GM21367 (cell line): ENCODE measurements around the gene SURF2.
"Not testable (repeated sequence)": the region's sequence is repeated elsewhere in the genome, so short reads cannot be mapped to it uniquely, and the experiment has no call there.

Source experiments
- ATAC-seq: cut with Tn5 transposase; IDR thresholded peaks from one replicate; pipeline ENCODE4 v1.9.1; 2021; ENCODE audit not compliant: unreplicated experiment

The SURF2 gene

DNA sequence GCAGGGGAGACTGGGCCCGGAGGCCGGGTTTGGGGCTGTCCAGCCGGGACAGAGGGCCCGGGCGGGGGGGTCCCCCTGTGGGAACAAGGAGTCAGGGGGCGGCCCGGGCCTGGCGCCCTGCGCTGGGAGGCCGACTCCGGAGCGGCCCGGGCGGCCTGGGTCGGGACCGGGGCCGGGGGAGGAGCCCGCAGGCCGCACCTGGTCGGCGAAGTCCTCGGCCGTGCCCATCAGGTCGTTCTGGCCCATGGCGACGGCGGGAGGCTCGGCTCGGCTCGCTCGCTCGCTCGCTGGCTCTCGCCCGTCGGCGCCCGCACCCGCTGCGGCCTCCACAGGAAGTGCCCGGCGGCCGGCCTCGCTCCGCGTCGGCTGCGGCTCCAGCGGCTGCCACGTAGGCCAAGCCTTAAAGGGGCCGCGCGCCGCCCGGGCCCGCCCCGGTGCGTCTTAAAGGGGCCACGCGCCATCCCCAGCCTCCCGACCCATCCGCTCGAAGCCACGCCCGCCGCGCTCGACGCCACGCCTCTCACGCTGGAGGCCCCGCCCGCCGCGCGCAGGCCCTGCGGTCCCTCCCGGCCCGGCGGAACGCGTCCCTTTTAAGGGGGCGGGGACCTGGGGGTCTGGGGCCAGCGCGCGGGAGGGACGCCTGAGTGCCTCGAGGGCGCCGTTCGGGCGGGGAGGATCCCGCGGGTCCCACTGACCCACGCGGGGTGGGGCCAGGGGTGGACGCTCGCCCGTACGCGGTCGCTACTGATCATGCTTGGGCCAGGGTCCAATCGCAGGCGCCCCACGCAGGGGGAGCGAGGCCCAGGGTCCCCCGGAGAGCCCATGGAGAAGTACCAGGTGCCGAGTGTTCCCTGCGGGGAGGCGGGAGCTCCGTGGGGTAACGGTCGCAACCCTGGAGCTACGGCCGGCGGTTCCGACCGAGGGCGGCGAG lies 19.6 kb downstream of the SURF2 start, which contains the start of the genes STKLD1 and SURF4:
TSS of gene STKLD1 (plus strand) at position 643 of the 931 bp plus-strand sequence. CDS start at position 751, 108 bp downstream.
TSS of gene SURF4 (minus strand) at position 337 of the 931 bp plus-strand sequence. CDS start at position 246, 91 bp downstream.
- ATAC-seq: peak; percentile 84

DNA sequence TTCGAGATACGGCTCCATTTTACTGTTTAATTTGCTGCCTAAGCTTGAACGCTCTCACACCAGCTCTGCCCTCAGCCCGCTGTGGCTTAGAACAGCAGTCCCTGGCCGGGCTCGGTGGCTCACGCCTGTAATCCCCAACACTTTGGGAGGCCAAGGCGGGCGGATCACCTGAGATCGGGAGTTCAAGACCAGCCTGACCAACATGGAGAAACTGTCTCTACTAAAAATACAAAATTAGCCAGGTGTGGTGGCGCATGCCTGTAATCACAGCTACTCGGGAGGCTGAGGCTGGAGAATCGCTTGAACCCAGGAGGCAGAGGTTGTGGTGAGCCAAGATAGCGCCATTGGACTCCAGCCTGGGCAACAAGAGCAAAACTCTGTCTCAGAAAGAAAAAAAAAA lies 20.9 kb downstream of the SURF2 start:
- not testable (repeated sequence) for ATAC-seq

GRCh38 chr9:133377721-133378216 lies 21.4 kb downstream of the SURF2 start:
- ATAC-seq: no peak

- no peak for ATAC-seq
Observed at GRCh38 chr9:133378408-133378962, 22.1 kb downstream of the SURF2 start.

DNA sequence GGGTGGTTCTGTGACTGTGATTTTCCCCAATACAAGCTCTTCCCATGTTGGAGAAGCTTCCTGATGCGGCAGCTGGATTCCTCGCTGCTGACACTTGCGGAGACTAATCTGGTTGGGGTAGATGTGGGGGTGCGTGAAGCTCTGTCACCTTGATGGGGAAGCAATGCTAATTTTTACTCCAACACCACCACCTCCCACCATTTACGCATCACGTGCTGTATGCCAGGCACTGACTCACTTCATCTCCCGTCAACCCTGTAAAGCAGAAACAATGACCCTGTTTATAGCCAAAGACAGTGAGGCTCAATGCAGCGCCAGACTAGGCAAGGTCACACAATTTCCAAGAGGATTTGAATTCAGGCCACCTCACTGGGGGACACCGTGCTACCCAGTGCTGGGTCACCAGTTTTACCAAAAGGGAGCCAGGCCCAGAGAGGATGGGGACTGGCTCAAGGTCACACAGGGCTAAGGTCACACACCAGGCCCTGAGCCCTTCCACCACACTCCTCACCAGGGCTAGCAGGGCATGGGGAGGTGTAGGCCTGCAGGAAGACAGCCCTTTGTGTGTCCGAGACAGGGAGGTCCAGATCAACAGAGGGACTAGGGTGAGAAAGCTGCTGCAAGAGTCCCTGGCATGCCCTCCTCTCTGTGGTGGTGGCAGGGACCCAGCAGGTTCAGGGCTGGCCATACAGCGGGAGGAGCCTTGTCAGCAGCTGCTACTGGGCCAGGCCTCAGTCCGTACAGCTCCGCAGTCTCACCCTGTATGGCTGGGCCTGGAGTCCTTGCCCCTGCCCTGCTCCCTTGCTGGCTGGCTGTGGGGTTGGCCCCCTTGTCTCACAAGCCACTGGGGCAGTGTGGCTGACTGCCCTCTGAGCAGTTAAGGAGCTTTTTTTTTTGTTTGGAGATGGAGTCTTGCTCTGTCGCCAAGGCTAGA lies 23.1 kb downstream of the SURF2 start:
- no peak for ATAC-seq

DNA sequence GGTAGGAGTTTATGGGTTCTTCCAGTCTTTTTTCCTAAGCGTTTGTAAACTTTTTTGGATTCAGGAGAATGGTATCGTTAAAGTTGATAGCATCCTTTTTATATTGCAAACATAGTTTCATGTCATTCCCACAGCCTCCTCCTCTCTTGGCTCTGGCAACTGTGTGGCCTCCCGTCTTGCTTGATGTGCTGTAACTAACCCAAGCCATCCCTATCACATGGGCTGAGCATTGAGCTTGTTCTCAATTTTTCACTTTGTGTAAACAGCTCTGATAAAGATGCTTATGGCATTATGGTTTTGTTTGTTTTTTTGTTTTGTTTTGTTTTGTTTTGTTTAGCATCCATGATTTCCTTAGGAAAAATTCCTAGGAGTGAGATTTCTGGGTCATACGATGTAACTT lies 24.4 kb downstream of the SURF2 start:
- no peak for ATAC-seq

DNA sequence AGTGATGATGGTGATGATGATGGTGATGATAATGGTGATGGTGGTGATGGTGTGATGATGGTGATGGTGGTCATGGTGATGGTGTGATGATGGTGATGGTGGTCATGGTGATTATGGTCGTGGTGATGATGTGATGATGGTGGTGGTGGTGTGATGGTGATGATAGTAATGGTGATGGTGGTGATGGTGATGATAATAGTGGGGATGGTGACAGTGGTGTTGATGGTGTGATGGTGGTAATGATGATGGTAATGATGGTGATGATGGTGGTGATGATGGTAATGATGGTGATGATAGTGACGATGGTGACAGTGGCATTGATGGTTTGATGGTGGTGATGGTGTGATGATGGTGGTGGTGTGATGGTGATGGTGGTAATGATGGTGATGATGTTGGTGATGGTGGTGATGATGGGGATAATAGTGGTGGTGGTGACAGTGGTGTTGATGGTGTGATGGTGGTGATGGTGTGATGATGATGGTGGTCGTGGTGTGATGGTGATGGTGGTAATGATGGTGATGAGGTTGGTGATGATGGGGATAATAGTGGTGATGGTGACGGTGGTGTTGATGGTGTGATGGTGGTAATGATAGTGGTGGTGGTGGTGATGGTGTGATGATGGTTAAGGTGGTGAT lies 26.3 kb downstream of the SURF2 start:
- no peak for ATAC-seq

DNA sequence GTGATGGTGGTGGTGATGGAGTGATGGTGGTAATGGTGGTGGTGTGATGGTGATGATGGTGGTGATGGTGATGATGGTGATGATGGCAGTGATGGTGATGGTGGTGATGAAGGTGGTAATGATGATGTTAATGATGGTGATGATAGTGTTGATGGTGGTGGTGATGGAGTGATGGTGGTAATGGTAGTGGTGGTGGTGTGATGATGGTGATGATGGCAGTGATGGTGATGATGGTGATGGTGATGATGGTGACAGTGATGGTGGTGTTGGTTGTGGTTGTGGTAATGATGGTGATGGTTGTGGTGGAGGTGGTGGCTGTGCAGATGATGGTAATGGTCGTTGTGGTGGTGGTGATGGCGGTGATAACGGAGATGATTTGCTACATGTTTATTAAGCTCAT lies 27.1 kb downstream of the SURF2 start:
- no peak for ATAC-seq

GRCh38 chr9:133384736-133385321 lies 28.5 kb downstream of the SURF2 start:
- ATAC-seq: no peak

DNA sequence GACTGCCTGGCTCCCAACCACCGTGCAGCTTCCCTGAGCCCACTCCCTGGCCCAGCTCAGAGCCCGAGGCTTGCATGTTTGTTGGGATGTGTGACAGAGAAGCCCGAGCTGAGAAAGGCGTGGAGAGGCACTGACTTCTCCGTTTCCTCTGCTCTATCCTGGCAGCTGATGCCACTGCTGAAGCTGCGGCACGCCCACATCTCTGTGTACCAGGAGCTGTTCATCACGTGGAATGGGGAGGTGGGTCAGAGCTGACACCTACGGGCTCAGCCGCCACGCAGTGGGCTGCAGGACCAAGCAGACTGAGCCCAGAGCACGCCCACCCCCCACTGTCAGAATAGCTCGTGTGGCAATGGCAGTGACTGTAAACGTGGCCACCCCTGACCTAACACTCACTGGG lies 29.1 kb downstream of the SURF2 start:
- ATAC-seq: no peak

GRCh38 chr9:133386338-133386737 lies 30.0 kb downstream of the SURF2 start:
- no peak for ATAC-seq

DNA sequence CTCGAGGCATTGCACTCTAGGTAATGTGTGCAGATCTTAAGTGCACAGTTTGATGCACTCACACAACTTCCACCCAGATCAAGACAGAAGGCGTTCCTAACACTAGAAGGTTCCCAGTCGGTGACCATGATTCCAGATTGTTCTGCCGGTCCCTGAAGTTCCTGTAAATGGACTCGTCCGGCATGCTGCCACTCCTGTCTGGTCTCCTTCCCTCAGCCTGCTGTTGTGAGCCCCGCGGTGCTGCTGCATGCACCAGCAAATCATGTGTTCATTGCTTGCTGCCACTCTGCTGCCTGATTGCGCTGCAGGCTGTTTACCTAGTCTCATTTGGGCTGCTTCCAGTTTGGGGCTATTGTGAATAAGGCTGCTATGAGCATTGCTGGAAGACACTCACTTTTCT lies 31.3 kb downstream of the SURF2 start:
- ATAC-seq: no peak

- no peak for ATAC-seq
Observed at GRCh38 chr9:133389025-133389557, 32.7 kb downstream of the SURF2 start.

DNA sequence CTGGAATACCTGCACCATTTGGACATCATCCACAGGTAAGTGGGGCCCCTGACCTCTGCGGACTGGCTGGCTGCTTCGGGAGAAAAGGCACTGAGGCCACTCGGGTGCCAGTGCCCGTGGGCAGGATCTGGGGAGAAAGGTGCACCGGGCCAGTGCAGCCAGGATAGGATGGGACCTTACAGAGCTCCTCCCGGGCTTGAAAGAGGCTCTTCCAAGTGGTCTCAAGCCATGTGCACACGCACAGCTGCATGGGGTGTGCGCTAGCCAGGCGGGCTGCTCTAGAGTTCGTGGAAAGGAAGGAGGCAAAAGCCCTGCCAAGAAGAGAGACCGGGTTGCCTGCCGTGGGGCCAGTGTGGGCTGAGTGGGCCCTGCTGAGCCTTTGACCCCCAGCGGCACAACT lies 33.2 kb downstream of the SURF2 start:
- ATAC-seq: no peak

- ATAC-seq: no peak
Observed at GRCh38 chr9:133390713-133391112, 34.4 kb downstream of the SURF2 start.

GRCh38 chr9:133391449-133391848 lies 35.1 kb downstream of the SURF2 start:
- ATAC-seq: not testable (repeated sequence)

GRCh38 chr9:133392308-133392707 lies 36.0 kb downstream of the SURF2 start:
- not testable (repeated sequence) for ATAC-seq

- no peak for ATAC-seq
Observed at GRCh38 chr9:133393399-133393798, 37.0 kb downstream of the SURF2 start.

DNA sequence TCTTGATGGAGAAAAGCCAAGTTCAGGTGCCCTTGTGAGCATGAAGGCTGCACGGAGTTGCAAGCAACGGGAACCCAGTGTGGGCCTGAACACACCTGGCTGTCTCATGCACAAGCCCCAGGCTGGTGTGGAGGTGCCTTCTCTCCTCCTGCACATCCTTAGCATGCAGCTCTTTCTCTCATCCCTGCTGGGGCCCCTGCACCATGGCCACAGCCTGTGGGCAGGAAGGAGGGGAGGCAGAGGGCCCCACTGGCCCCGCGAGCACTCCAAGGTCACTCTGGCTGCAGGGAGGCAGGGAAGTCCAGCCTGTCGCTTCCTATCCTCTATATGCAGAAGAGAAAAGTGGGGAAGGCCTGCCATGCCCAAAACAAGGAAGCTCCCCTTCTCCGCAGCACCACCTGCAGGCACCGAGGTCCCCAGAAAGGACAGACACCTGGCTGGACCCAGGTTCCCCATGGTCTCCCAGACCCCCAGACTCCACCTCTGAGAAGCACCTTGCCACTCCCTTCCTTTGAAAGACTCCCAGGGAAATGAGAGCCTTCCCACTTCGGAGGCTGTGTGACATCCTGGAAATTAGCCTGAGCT lies 38.4 kb downstream of the SURF2 start:
- no peak for ATAC-seq
